Testis (tissue), 2 donors: ENCODE results near the gene STXBP5.

Experiments used
- CTCF ChIP-seq, 3 experiments: fragments of 450-650 bp in 2 of 3; fragments of 200-600 bp in 1 of 3; sonication (generic) in 1 of 3; IDR thresholded peaks; one replicate each; pipeline ENCODE4 v1.5.1; 2016 to 2019; ENCODE audit warnings: antibody characterized with exemption in 3 of 3, mild to moderate bottlenecking in 2 of 3, moderate library complexity in 1 of 3
- POLR2A ChIP-seq: fragments of 450-650 bp; IDR thresholded peaks from one replicate; pipeline ENCODE4 v1.6.1; 2017; ENCODE audit warnings: antibody characterized with exemption, mild to moderate bottlenecking, moderate library complexity

- TF ChIP-seq CTCF (IDR thresholded peaks at IDR 0.05) (no peak), POLR2A (no peak)
Measured at GRCh38 chr6:147310521-147310920, 106.3 kb downstream of the STXBP5 start.
